NCI-H187 (cell line): Measurements from ENCODE around the gene ANKRD17.

Experiments used
- DNase-seq, 2 experiments: peaks; one replicate each; lab custom pipeline; 2025; lab: John Stamatoyannopoulos, UW

The ANKRD17 gene

DNA sequence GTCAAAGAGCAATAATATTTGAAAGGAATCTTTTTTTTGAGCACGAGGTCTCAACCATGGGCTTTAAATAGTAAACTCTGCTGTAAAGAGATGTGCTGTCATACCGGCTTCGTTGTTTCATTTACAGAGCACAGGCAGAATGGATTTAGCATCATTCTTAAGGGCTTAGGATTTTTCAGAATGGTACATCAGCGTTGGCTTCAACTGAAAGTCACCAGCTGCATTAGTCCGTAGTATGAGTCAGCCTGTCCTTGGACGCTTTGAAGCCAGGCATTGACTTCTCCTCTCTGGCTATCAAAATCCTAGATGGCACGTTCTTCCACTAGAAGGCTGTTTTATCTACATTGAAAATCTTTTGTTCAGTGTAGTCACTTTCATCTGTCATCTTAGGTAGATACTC is 212.7 kb downstream of the ANKRD17 start:
- no peak for DNase-seq

- no peak for DNase-seq
Measured at GRCh38 chr4:73037057-73037456, 221.5 kb downstream of the ANKRD17 start.

DNA sequence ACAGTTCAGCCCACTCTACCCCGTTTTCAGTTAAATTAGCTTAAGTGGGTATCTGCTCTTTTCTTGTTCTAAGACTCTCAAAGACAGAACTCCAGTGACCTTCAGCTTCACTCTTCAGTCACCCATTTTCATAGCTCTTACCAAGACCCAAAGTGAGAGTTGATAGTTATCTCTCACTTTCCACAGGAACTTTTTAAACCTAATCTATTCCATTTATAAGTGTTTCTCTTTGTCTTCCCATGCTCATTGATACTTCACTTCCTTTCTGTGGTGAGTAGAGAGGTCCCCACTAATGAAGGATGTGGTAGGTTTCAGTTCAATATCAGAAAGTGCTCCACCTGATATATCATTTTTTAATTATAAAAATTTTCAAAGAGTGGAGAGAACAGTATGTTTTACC is 222.5 kb downstream of the ANKRD17 start:
- no peak for DNase-seq

DNA sequence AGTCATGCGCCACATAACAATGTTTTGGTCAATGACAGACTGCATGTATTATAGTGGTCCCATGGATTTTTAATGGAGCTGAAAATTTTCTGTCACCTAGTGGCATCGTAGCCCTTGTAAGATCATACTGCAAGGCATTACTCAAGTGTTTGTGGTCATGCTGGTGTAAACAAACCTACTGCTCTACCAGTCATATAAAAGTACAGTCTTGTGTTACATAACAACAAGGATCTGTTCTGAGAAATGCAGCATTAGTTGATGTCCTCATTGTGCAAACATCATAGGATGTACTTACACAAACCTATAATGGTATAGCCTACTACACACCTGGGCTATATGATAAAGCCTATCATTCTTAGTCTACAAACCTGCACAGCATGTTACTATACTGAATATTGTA is 223.7 kb downstream of the ANKRD17 start:
- DNase-seq = no peak

GRCh38 chr4:73028621-73029020 is 230.0 kb downstream of the ANKRD17 start:
- no peak for DNase-seq
